ENCODE results near the gene PHACTR3. TPM values are rescaled to one million over a fixed set of nuclear protein-coding genes. Genes with fewer than 3 reads are reported as not detected.

Gene PHACTR3
- polyA plus RNA-seq, 4 donors, result 2.4 to 13.6 (median 11.2) TPM

- DNase-seq (ENCODE audit: low read depth in 4 of 4, low spot score in 3 of 4), result no peak
Measured at GRCh38 chr20:59821201-59821600, 216.9 kb downstream of the PHACTR3 start.

DNA sequence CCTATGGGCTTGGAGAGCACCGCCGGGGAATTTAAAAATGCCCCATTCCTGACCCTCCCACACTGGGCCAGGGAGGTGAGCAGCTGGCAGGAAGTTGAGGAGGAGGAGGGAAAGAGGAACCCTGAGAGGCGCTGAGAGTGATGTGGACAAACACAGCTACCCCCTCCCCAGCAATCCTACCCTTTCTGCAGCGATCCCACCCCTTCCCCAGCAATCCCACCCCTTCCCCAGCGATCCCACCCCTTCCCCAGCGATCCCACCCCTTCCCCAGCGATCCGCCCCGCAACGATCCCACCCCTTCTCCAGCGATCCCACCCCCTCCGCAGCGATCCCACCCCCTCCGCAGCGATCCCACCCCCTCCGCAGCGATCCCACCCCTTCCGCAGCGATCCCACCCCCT is 217.4 kb downstream of the PHACTR3 start:
- no peak for DNase-seq (ENCODE audit: low read depth in 4 of 4, low spot score in 3 of 4)

DNA sequence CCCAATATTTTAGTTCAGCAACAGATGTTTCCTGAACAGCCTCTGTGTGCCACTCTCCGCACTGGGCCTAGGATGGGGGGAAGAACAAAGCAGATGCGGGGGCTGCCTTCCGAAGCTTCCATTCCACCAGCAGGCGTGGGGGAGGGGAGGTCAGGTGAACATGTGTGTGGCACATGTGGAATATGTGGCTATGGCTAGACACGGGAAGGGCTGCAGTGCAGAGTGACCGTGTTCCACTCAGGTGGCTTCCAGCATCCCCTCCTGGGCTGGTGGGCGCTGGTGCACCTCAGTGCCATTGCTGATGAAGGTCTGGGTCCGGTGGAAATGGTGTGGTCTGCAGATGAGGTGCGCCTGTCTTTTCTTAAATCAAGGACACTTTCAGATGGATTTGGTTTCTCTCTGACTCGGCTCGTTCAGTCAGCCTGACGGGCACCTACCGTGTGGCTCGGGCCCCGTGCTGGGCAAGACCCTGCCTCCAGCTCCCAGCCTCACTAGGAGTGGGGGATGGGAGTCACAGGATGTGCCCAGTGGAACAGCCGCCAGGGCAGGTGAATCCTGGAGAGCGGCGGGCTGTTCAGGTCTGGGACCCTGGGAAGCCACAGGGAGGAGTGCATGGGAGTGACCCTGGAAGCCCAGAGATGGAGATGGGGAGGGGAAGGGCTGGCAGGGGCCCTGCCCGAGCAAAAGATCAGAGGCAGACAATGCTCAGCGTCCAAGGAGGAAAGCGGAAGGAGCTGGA is 218.1 kb downstream of the PHACTR3 start:
- no peak for DNase-seq (ENCODE audit: low read depth in 4 of 4, low spot score in 3 of 4)

GRCh38 chr20:59823030-59823423 is 218.7 kb downstream of the PHACTR3 start:
- DNase-seq (ENCODE audit: low read depth in 4 of 4, low spot score in 3 of 4), result no peak

DNA sequence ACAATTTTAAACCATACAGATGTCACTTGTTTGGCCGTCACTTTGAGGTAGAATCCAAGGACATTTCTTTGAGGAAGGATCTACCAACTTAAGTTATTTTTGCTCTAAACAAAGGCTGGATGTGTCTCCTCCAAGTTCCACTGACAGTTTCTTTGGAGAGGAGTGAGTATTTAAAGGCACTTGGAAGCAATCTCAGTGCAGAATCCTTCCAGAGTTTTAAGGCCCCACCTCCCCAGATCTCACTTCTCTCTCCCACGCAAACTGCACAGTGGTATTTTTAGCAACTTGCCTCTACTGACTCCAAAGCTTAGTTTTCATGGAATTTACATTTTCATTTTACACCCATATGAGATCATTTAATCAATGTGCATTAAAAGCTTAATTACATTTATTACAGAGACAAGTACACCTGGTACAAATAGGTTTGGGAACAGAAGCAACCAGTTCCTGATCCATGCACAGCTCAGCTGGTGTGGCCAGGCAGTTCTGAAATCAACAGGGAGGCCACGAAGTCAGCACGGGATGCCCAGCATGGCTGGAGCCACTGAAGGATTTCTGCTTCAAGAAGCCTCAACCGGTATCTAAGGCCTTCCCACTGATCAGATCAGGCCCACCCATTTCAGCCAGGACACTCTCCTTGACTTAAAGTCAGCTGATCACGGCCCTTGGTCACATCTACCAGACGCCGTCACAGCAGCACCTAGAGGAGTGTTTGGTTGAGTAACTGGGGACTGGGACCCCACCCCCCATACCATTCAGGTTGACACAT is 219.3 kb downstream of the PHACTR3 start:
- DNase-seq (ENCODE audit: low read depth in 4 of 4, low spot score in 3 of 4), result peak in 1 of 4 donors; percentile 21

DNA sequence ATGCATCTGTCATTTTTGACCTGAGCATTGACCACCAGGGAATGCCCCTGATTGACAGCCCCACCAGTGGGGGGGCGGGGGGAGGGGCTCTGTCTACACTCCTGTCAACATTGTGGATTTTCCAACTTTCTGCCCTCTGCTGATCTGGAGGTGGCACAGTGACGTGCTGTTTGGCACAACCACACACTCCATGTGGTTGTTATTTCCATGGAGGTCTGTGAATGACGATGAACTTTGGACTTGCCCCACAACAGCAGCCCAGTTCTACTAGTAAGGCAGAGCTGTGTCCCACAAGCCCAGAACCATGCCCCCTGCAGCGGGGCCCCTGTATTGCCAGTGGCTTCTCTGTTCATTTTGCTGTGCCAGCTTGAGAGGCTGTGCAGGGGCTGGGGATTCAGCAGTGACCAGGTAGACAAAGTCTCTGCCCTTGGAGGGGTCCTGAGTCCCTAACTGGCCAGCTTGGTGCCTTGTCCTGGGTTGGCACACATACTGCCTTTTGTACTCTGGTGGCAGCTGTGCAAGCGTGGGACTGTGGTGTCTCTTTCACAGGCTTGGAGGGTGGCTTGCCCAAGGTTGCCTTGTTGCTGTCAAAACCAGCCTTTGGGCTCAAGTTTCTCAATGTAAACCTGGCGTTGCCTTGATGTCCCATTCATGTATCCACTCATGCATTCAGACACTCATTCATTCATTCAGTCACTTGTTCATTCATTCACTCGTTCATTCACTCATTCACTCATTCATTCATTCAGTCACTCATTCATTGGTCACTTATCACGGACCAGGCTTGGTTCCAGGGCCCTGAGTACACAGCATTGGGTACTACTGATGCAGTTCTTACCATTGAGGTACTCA is 220.6 kb downstream of the PHACTR3 start:
- no peak for DNase-seq (ENCODE audit: low read depth in 4 of 4, low spot score in 3 of 4)

DNA sequence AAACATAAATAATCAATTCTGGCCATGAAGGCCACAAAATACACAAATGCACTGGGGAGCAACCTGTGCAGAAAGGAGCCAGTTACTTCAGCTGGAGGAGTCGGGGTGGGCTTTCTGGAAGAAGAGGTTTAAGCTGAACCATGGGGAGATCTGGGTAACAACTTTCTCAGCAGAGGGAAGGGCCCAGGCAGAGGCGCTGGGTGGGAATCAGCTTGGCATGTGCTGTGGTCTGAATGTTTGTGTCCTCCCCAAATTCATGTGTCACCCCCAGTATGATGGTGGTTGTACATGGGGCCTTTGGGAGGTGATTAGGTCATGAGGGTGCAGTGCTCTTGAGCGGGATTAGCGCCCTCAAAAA is 221.2 kb downstream of the PHACTR3 start:
- DNase-seq (ENCODE audit: low read depth in 4 of 4, low spot score in 3 of 4), result no peak

GRCh38 chr20:59825944-59826759 is 221.8 kb downstream of the PHACTR3 start:
- no peak for DNase-seq (ENCODE audit: low read depth in 4 of 4, low spot score in 3 of 4)

DNA sequence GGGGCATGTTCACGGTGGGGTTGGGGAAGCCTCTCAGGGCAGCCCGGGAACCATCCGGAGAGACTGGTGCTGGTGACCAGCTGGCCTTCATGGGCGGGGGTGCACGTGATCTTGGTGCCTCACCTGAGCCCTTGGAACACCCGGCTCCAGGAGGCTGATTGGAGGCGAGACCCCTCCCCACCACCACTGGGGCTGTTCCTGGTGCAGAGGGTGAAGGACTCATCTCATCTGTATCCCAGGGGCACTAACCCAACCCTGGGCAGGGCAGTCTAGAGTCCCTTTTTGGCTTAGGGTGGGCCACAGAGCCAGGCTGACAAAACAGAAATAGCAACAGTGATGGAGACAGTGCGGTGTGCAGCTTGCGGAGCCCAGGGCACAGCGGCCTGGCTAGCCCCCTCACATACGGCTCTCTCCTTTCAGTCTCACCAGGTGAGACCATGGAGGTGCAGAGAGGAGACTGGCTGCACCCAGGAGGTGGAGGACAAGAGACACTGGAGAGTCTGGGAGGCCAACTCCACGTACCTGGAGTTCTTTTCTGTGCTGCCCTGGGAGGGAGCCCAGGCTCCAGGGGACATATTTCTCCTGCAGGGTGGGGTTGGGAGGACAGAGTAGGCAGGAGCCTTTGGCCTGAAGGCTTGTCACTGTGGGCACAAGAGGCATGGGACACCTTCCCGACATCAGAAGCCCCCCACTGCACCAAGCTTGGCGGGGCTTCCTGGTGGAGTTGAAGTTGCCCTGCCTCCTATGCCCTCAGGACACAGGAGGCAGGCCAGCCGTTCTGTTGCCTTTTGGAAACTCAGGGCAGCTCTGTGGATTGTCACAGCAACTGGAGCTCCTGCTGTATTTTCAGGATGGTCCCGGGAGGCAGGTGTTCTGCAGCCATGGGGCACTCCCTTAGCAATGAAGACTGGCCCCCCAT is 223.1 kb downstream of the PHACTR3 start:
- no peak for DNase-seq (ENCODE audit: low read depth in 4 of 4, low spot score in 3 of 4)

- DNase-seq (ENCODE audit: low read depth in 4 of 4, low spot score in 3 of 4), result no peak
Measured at GRCh38 chr20:59828125-59829053, 224.0 kb downstream of the PHACTR3 start.

DNA sequence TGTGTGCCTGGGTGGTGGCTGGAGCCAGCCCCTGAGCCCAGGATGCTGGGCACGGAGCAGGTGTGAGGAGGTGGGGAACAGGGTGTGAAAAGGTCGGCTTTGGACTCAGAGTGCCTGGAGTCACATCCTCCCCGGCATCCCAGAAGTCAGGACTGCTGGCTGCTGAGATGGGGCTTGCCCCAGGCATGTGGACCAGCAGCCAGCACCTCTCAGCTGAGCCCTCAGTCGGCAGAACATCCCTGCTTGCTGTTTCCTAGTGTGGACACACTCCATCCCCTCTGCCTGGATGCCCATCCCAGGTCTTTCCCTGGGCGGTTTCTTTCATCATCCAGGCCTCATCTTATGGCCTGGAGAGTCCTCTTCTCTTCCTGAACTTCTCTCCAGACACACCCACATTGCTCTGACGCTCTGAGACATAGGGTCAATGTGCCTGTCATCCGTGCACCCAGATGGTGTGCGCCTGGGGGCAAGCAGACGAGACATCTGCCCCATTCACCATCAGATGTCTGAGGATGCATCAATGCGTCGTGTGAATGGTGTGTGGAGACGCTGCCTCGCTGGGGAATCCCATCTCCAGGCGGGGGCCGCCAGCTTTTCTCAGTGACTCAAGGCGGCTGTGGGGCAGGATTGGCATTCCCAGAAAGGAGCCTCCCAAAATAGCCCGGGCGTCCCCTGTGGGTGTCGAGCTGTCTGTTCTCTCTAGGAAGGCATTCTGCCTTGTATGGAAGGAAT is 224.9 kb downstream of the PHACTR3 start:
- DNase-seq (ENCODE audit: low read depth in 4 of 4, low spot score in 3 of 4), result no peak

- DNase-seq (ENCODE audit: low read depth in 4 of 4, low spot score in 3 of 4), result no peak
Measured at GRCh38 chr20:59829786-59830664, 225.7 kb downstream of the PHACTR3 start.

- DNase-seq (ENCODE audit: low read depth in 4 of 4, low spot score in 3 of 4), result no peak
Measured at GRCh38 chr20:59830665-59831023, 226.3 kb downstream of the PHACTR3 start.

DNA sequence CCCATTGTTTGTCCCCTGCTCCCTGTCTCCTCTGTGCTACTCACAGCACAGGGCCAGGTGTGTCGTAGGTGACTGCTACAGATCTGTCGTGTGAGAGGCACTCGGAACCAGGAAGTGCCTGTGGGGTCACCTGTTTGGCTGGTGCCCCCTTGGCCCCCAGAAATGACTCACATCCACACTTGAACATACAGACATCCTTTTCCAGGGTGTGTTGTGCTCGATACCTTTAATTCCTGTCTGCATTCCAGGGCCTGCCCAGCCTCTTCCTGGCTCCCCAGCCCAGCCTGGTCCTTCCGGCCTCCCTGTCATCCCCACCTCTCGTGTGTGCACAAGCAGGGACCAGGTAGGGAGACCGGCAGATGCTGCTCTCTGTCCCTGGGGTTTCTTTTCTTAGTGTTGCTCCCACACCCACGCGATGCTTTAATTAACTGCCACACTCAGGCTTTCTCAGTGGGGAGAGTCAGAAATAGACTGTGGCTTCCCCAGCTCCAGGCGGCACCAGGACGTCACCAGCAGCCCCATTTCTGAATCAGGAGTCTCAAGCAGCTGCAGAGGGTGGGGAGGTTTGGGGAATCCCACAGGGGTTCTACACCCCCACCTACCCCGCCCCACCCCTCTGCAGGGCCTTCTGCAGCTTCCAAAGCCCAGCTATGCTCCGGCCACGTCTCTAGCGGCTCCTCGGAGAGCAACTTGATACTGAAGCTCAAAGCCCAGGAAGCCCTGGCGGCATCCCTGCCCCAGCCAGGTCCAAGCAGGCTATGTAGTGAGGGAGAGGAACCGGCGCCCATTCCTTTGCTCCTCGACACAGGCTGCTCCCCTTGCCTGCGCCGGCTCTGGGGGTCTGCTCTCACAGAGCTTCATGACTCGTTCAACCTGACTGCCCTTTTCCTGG is 226.9 kb downstream of the PHACTR3 start:
- no peak for DNase-seq (ENCODE audit: low read depth in 4 of 4, low spot score in 3 of 4)

DNA sequence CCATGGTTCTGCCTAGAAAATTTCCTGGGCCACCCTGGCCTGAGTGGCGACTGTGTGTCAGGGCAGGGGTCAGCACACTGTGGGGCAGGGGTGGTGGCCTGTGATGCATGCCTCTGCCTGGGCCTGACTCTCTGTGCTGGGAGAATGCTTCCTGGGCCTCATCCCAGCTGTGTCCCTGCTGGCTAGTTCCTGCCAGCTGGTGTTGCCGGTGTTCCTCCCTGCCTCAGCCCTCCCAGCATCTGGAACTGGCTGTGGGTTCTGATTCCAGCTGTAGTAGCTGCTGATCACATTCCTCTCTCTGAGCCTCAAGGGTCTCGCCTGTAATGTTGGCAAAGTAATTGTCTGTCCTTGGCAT is 227.6 kb downstream of the PHACTR3 start:
- no peak for DNase-seq (ENCODE audit: low read depth in 4 of 4, low spot score in 3 of 4)
